HG03520 (cell line): ENCODE measurements around the gene RARG.

Experiments used
- ATAC-seq: cut with Tn5 transposase; IDR thresholded peaks from one replicate; pipeline ENCODE4 v1.9.1; 2021; ENCODE audit warnings: mild to moderate bottlenecking, moderate library complexity; ENCODE audit not compliant: unreplicated experiment

Gene RARG

GRCh38 chr12:53245286-53245685, 13.3 kb upstream of the RARG start:
- ATAC-seq, result no peak

GRCh38 chr12:53244337-53244736, 12.3 kb upstream of the RARG start:
- no peak for ATAC-seq

- no peak for ATAC-seq
Measured at GRCh38 chr12:53241623-53242412, 9.8 kb upstream of the RARG start.

- ATAC-seq, result no peak
Measured at GRCh38 chr12:53239643-53240258, 7.7 kb upstream of the RARG start.

- ATAC-seq, result no peak
Measured at GRCh38 chr12:53236443-53237111, 4.6 kb upstream of the RARG start.

GRCh38 chr12:53235742-53236442, 3.9 kb upstream of the RARG start:
- ATAC-seq, result no peak

- ATAC-seq, result no peak
Measured at GRCh38 chr12:53235164-53235563, 3.2 kb upstream of the RARG start.

GRCh38 chr12:53234271-53234914, 2.4 kb upstream of the RARG start:
- no peak for ATAC-seq

- no peak for ATAC-seq
Measured at GRCh38 chr12:53233671-53234121, 1.7 kb upstream of the RARG start.

GRCh38 chr12:53232646-53233461, 845 bp upstream of the RARG start:
- no peak for ATAC-seq

GRCh38 chr12:53231671-53231920, 413 bp downstream of the RARG start:
- ATAC-seq, result no peak

- ATAC-seq, result no peak
Measured at GRCh38 chr12:53230108-53230845, 1.7 kb downstream of the RARG start.

GRCh38 chr12:53229454-53229853, 2.6 kb downstream of the RARG start:
- no peak for ATAC-seq

GRCh38 chr12:53227836-53228235, 4.2 kb downstream of the RARG start:
- no peak for ATAC-seq

GRCh38 chr12:53227341-53227740, 4.7 kb downstream of the RARG start:
- no peak for ATAC-seq

- no peak for ATAC-seq
Measured at GRCh38 chr12:53226815-53227214, 5.2 kb downstream of the RARG start.

GRCh38 chr12:53225635-53226424, 6.2 kb downstream of the RARG start:
- ATAC-seq, result no peak

- no peak for ATAC-seq
Measured at GRCh38 chr12:53224897-53225634, 6.9 kb downstream of the RARG start.
